ENCODE data around the gene TLN1. TPM values are rescaled to one million over a fixed set of nuclear protein-coding genes. Genes with fewer than 3 reads are reported as not detected.

TLN1 gene
- total RNA-seq, 1 donor from 2014 or later, result 226 TPM

GRCh38 chr9:35698231-35698630 lies 33.8 kb downstream of the TLN1 start:
- H3K4me1 Mint-ChIP-seq, result no peaks in the 10 kb centered on the region
- no peak for TF ChIP-seq CTCF (IDR thresholded peaks at IDR 0.05; ENCODE audit: unreplicated experiment)
- no peak overlapping the region for H3K27ac Mint-ChIP-seq
- H3K9me3 Mint-ChIP-seq, result no peaks in the 10 kb centered on the region
- no peaks in the 10 kb centered on the region for H3K27me3 Mint-ChIP-seq (ENCODE audit: low read depth)
- no peak overlapping the region for H3K4me3 Mint-ChIP-seq
- H3K36me3 Mint-ChIP-seq, result peaks cover 21% of the 10 kb centered on the region
- DNase-seq (ENCODE audit: low spot score in 2 of 2, unreplicated experiment in 2 of 2), result no peak

- no peaks in the 10 kb centered on the region for H3K9me3 Mint-ChIP-seq
- H3K27ac Mint-ChIP-seq, result peak overlapping the region; percentile 48
- H3K4me1 Mint-ChIP-seq, result no peaks in the 10 kb centered on the region
- TF ChIP-seq CTCF (IDR thresholded peaks at IDR 0.05; ENCODE audit: unreplicated experiment), result no peak
- no peak overlapping the region for H3K4me3 Mint-ChIP-seq
- H3K36me3 Mint-ChIP-seq, result peaks cover 15% of the 10 kb centered on the region
- no peaks in the 10 kb centered on the region for H3K27me3 Mint-ChIP-seq (ENCODE audit: low read depth)
- DNase-seq (ENCODE audit: low spot score in 2 of 2, unreplicated experiment in 2 of 2), result no peak
Measured at GRCh38 chr9:35697486-35697885, 34.5 kb downstream of the TLN1 start.

- H3K27ac Mint-ChIP-seq, result peak overlapping the region; percentile 30
- H3K9me3 Mint-ChIP-seq, result no peaks in the 10 kb centered on the region
- no peak overlapping the region for H3K4me3 Mint-ChIP-seq
- peak; percentile 75 for TF ChIP-seq CTCF (IDR thresholded peaks at IDR 0.05; ENCODE audit: unreplicated experiment)
- no peaks in the 10 kb centered on the region for H3K27me3 Mint-ChIP-seq (ENCODE audit: low read depth)
- peaks cover 15% of the 10 kb centered on the region for H3K36me3 Mint-ChIP-seq
- peak in 1 of 2 experiments; percentile 70 for DNase-seq (ENCODE audit: low spot score in 2 of 2, unreplicated experiment in 2 of 2)
- peaks cover 4% of the 10 kb centered on the region for H3K4me1 Mint-ChIP-seq
Measured at GRCh38 chr9:35696520-35697215, 35.3 kb downstream of the TLN1 start.

GRCh38 chr9:35695943-35696401 lies 36.0 kb downstream of the TLN1 start:
- Mint-ChIP-seq H3K9me3 (no peaks in the 10 kb centered on the region), H3K4me3 (no peak overlapping the region), H3K27ac (no peak overlapping the region), H3K27me3 (ENCODE audit: low read depth) (no peaks in the 10 kb centered on the region), H3K36me3 (peaks cover 15% of the 10 kb centered on the region), H3K4me1 (peaks cover 8% of the 10 kb centered on the region)
- TF ChIP-seq CTCF (IDR thresholded peaks at IDR 0.05; ENCODE audit: unreplicated experiment), result no peak
- DNase-seq (ENCODE audit: low spot score in 2 of 2, unreplicated experiment in 2 of 2), result no peak

- H3K36me3 Mint-ChIP-seq, result peaks cover 6% of the 10 kb centered on the region
- peak overlapping the region; percentile 80 for H3K4me3 Mint-ChIP-seq
- TF ChIP-seq CTCF (IDR thresholded peaks at IDR 0.05; ENCODE audit: unreplicated experiment), result no peak
- no peaks in the 10 kb centered on the region for H3K27me3 Mint-ChIP-seq (ENCODE audit: low read depth)
- no peaks in the 10 kb centered on the region for H3K9me3 Mint-ChIP-seq
- no peak for DNase-seq (ENCODE audit: low spot score in 2 of 2, unreplicated experiment in 2 of 2)
- H3K4me1 Mint-ChIP-seq, result peaks cover 31% of the 10 kb centered on the region
- H3K27ac Mint-ChIP-seq, result peak overlapping the region; percentile 95
Measured at GRCh38 chr9:35691757-35692301, 40.2 kb downstream of the TLN1 start.

Data from mesothelial cell of epicardium (in vitro differentiated cells).